Endothelial cell of umbilical vein (primary cell): ENCODE results near the gene RAD18.

Experiments used
- EZH2 ChIP-seq: IDR thresholded peaks from 2 replicates; pipeline ENCODE4 v1.6.1; 2012; ENCODE audit warnings: borderline replicate concordance, low read depth, mild to moderate bottlenecking, moderate library complexity, low read length, inconsistent platforms; ENCODE audit not compliant: severe bottlenecking
- FOS ChIP-seq: IDR thresholded peaks from 2 replicates; pipeline ENCODE4 v1.6.1; 2011; ENCODE audit warnings: mild to moderate bottlenecking, low read length, moderate library complexity, borderline replicate concordance; ENCODE audit not compliant: insufficient read depth
- GATA2 ChIP-seq: IDR thresholded peaks from 2 replicates; pipeline ENCODE4 v1.7.0; 2011; ENCODE audit warnings: low read depth, mild to moderate bottlenecking, moderate library complexity, mixed read lengths, low read length; ENCODE audit not compliant: insufficient read length, insufficient read depth
- JUN ChIP-seq: IDR thresholded peaks from 2 replicates; pipeline ENCODE4 v1.6.1; 2011; ENCODE audit warnings: borderline replicate concordance, low read depth; ENCODE audit not compliant: insufficient read length, insufficient read depth
- MYC ChIP-seq: IDR thresholded peaks from one replicate; pipeline ENCODE4 v1.6.1; 2011; ENCODE audit warnings: mild to moderate bottlenecking, low read depth, low read length
- POLR2A ChIP-seq: IDR thresholded peaks from 2 replicates; pipeline ENCODE4 v1.6.1; 2012; ENCODE audit warnings: low read depth, mild to moderate bottlenecking, control low read depth, low read length
- POLR2AphosphoS5 ChIP-seq: IDR thresholded peaks from 2 replicates; pipeline ENCODE4 v1.6.1; 2012; ENCODE audit warnings: low read depth, mild to moderate bottlenecking, control low read depth, low read length, moderate library complexity; ENCODE audit not compliant: insufficient read depth
- TF ChIP-seq, protein P1 (sequence below), 2 donors: IDR thresholded peaks; 1 replicate in 1 of 2; 2 replicates in 1 of 2; pipeline ENCODE4 v1.5.1; 2011; ENCODE audit warnings: low read length in 2 of 2, mild to moderate bottlenecking in 2 of 2, moderate library complexity in 2 of 2, control low read depth in 1 of 2, inconsistent platforms in 1 of 2, low read depth in 1 of 2; ENCODE audit not compliant: insufficient read depth in 1 of 2; ENCODE audit errors: extremely low read depth in 1 of 2
- TF ChIP-seq, protein P2 (sequence below): IDR thresholded peaks from 2 replicates; pipeline ENCODE4 v1.6.1; 2011; ENCODE audit not compliant: insufficient read depth, insufficient read length

DNA sequence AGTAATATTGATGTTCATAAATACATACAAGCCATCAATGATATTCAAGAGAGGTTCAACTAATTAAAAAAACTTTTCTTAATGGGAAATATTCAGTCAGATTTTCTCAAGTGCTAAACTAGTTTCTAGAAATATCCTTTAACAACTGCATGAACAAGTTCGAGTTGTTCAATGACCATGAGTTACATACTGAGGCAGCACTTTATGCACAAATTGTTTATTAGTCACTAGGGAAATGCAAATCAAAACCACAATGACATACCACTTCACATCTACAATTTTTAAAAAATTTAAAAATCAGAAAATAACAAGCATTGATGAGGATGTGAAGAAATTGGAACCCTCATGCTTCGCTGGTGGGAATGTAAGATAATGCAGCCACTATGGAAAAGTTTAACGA is 62.4 kb downstream of the RAD18 start:
- TF ChIP-seq, protein P1, sequence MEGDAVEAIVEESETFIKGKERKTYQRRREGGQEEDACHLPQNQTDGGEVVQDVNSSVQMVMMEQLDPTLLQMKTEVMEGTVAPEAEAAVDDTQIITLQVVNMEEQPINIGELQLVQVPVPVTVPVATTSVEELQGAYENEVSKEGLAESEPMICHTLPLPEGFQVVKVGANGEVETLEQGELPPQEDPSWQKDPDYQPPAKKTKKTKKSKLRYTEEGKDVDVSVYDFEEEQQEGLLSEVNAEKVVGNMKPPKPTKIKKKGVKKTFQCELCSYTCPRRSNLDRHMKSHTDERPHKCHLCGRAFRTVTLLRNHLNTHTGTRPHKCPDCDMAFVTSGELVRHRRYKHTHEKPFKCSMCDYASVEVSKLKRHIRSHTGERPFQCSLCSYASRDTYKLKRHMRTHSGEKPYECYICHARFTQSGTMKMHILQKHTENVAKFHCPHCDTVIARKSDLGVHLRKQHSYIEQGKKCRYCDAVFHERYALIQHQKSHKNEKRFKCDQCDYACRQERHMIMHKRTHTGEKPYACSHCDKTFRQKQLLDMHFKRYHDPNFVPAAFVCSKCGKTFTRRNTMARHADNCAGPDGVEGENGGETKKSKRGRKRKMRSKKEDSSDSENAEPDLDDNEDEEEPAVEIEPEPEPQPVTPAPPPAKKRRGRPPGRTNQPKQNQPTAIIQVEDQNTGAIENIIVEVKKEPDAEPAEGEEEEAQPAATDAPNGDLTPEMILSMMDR (IDR thresholded peaks at IDR 0.05; ENCODE audit: extremely low read depth in 1 of 2, insufficient read depth in 1 of 2, low read depth in 1 of 2, low read length in 2 of 2) = no peak
- no peak for TF ChIP-seq POLR2AphosphoS5
- TF ChIP-seq JUN = no peak
- TF ChIP-seq EZH2 = no peak
- no peak for TF ChIP-seq POLR2A
- TF ChIP-seq FOS = no peak
- TF ChIP-seq, protein P2, sequence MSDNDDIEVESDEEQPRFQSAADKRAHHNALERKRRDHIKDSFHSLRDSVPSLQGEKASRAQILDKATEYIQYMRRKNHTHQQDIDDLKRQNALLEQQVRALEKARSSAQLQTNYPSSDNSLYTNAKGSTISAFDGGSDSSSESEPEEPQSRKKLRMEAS = no peak
- no peak for TF ChIP-seq GATA2
- no peak for TF ChIP-seq MYC
